ENCODE measurements around the gene TOPORS.

Gene TOPORS

GRCh38 chr9:32518276-32518675 lies 34.1 kb downstream of the TOPORS start:
- Mint-ChIP-seq H3K27me3 (ENCODE audit: low read depth, poor library complexity) (peaks cover 4% of the 10 kb centered on the region), H3K27ac (no peak overlapping the region), H3K36me3 (ENCODE audit: low read depth) (peaks cover 35% of the 10 kb centered on the region), H3K4me3 (no peak overlapping the region), H3K4me1 (no peaks in the 10 kb centered on the region), H3K9me3 (peaks cover 69% of the 10 kb centered on the region)
- TF ChIP-seq CTCF (IDR thresholded peaks at IDR 0.05): no peak
- no peak for DNase-seq

- peaks cover 79% of the 10 kb centered on the region for H3K9me3 Mint-ChIP-seq
- no peak overlapping the region for H3K27ac Mint-ChIP-seq
- no peak for TF ChIP-seq CTCF (IDR thresholded peaks at IDR 0.05)
- H3K4me1 Mint-ChIP-seq: no peaks in the 10 kb centered on the region
- peaks cover 3% of the 10 kb centered on the region for H3K27me3 Mint-ChIP-seq (ENCODE audit: low read depth, poor library complexity)
- peaks cover 33% of the 10 kb centered on the region for H3K36me3 Mint-ChIP-seq (ENCODE audit: low read depth)
- no peak for DNase-seq
- no peak overlapping the region for H3K4me3 Mint-ChIP-seq
Measured at GRCh38 chr9:32516241-32516640, 36.1 kb downstream of the TOPORS start.

GRCh38 chr9:32508728-32509127 lies 43.7 kb downstream of the TOPORS start:
- Mint-ChIP-seq H3K27ac (no peak overlapping the region), H3K9me3 (peaks cover 30% of the 10 kb centered on the region)

GRCh38 chr9:32503008-32503407 lies 49.4 kb downstream of the TOPORS start:
- Mint-ChIP-seq H3K9me3 (peaks cover 4% of the 10 kb centered on the region), H3K4me3 (no peak overlapping the region), H3K4me1 (no peaks in the 10 kb centered on the region), H3K36me3 (ENCODE audit: low read depth) (peaks cover 9% of the 10 kb centered on the region), H3K27ac (no peak overlapping the region), H3K27me3 (ENCODE audit: low read depth, poor library complexity) (no peaks in the 10 kb centered on the region)
- TF ChIP-seq CTCF (IDR thresholded peaks at IDR 0.05): no peak
- DNase-seq: no peak

More at GRCh38 chr9:32508728-32509127, 43.7 kb downstream of the TOPORS start:
- H3K4me3 Mint-ChIP-seq: no peak overlapping the region
- H3K36me3 Mint-ChIP-seq (ENCODE audit: low read depth): peaks cover 4% of the 10 kb centered on the region
- H3K4me1 Mint-ChIP-seq: no peaks in the 10 kb centered on the region
- no peak for DNase-seq
- TF ChIP-seq CTCF (IDR thresholded peaks at IDR 0.05): no peak
- H3K27me3 Mint-ChIP-seq (ENCODE audit: low read depth, poor library complexity): peaks cover 4% of the 10 kb centered on the region

- no peak overlapping the region for H3K4me3 Mint-ChIP-seq
- DNase-seq: no peak
- H3K9me3 Mint-ChIP-seq: peaks cover 5% of the 10 kb centered on the region
- no peaks in the 10 kb centered on the region for H3K27me3 Mint-ChIP-seq (ENCODE audit: low read depth, poor library complexity)
- H3K4me1 Mint-ChIP-seq: no peaks in the 10 kb centered on the region
- peak overlapping the region; percentile 27 for H3K27ac Mint-ChIP-seq
- no peak for TF ChIP-seq CTCF (IDR thresholded peaks at IDR 0.05)
- H3K36me3 Mint-ChIP-seq (ENCODE audit: low read depth): peaks cover 9% of the 10 kb centered on the region
Measured at GRCh38 chr9:32502464-32502863, 49.9 kb downstream of the TOPORS start.

GRCh38 chr9:32501868-32502267 lies 50.5 kb downstream of the TOPORS start:
- no peak overlapping the region for H3K27ac Mint-ChIP-seq
- H3K4me1 Mint-ChIP-seq: no peaks in the 10 kb centered on the region
- no peak overlapping the region for H3K4me3 Mint-ChIP-seq
- TF ChIP-seq CTCF (IDR thresholded peaks at IDR 0.05): no peak
- peaks cover 9% of the 10 kb centered on the region for H3K36me3 Mint-ChIP-seq (ENCODE audit: low read depth)
- peaks cover 5% of the 10 kb centered on the region for H3K9me3 Mint-ChIP-seq
- no peaks in the 10 kb centered on the region for H3K27me3 Mint-ChIP-seq (ENCODE audit: low read depth, poor library complexity)
- DNase-seq: no peak

All from nephron progenitor cell (in vitro differentiated cells).